Peyer's patch (tissue), 4 donors: ENCODE results near the gene FAM169A. TPM values are rescaled to one million over a fixed set of nuclear protein-coding genes. Genes with fewer than 3 reads are reported as not detected.

ENCODE experiments used
- DNase-seq, 3 donors: peaks; one replicate each; pipeline ENCODE4 v3.0.0-alpha.2; 2017 to 2019
- H3K27ac ChIP-seq, 4 donors: fragments of 200-600 bp; sonication (generic); one replicate each; pipeline ENCODE4 v1.5.1; 2016 to 2019
- H3K27me3 ChIP-seq, 2 donors: fragments of 200-600 bp; sonication (generic); one replicate each; pipeline ENCODE4 v1.5.1; 2019
- H3K36me3 ChIP-seq, 3 donors: fragments of 200-600 bp; sonication (generic); one replicate each; pipeline ENCODE4 v1.5.1; 2016 to 2019
- H3K4me1 ChIP-seq, 4 donors: fragments of 200-600 bp; sonication (generic); one replicate each; pipeline ENCODE4 v1.5.1; 2016 to 2019
- H3K4me3 ChIP-seq, 4 donors: fragments of 200-600 bp; sonication (generic); 1 replicate in 3 of 4; 2 replicates in 1 of 4; pipeline ENCODE4 v1.5.1; 2016 to 2019; ENCODE audit warnings: mild to moderate bottlenecking in 1 of 4
- H3K9me3 ChIP-seq, 4 donors: fragments of 200-600 bp; sonication (generic); one replicate each; pipeline ENCODE4 v1.5.1; 2016 to 2019; ENCODE audit warnings: mild to moderate bottlenecking in 1 of 4
- CTCF ChIP-seq, 6 experiments: fragments of 450-650 bp in 4 of 6; fragments of 200-600 bp in 2 of 6; sonication (generic) in 1 of 6; IDR thresholded peaks; one replicate each; pipeline ENCODE4 v1.5.1; 2017 to 2019; ENCODE audit warnings: antibody characterized with exemption in 6 of 6, mild to moderate bottlenecking in 3 of 6, moderate library complexity in 1 of 6
- POLR2A ChIP-seq, 2 donors: fragments of 450-650 bp; IDR thresholded peaks; one replicate each; pipeline ENCODE4 v1.5.1; 2017; ENCODE audit warnings: antibody characterized with exemption in 2 of 2, mild to moderate bottlenecking in 2 of 2, moderate library complexity in 2 of 2
- total RNA-seq, 4 donors: library from RNA; depleted of rRNA; stranded (reverse); fragments of >200 nt; gene quantifications; one replicate each; pipeline ENCODE4 v1.1.0, GENCODE V29; 2016

The FAM169A gene
- total RNA-seq, 4 donors from 2014 or later: 1.7 to 6.0 (median 2.9) TPM

GRCh38 chr5:74829413-74829812, 36.8 kb downstream of the FAM169A start:
- TF ChIP-seq POLR2A (IDR thresholded peaks at IDR 0.05): no peak
- TF ChIP-seq CTCF (IDR thresholded peaks at IDR 0.05): no peak
- no peaks in the 10 kb centered on the region for H3K27me3 ChIP-seq
- no peaks in the 10 kb centered on the region for H3K36me3 ChIP-seq
- no peaks in the 10 kb centered on the region for H3K9me3 ChIP-seq
- no peak overlapping the region for H3K4me3 ChIP-seq
- peaks cover 0 to 3% (median 0%) of the 10 kb centered on the region in 4 donors for H3K4me1 ChIP-seq
- no peak overlapping the region for H3K27ac ChIP-seq
- no peak for DNase-seq

DNA sequence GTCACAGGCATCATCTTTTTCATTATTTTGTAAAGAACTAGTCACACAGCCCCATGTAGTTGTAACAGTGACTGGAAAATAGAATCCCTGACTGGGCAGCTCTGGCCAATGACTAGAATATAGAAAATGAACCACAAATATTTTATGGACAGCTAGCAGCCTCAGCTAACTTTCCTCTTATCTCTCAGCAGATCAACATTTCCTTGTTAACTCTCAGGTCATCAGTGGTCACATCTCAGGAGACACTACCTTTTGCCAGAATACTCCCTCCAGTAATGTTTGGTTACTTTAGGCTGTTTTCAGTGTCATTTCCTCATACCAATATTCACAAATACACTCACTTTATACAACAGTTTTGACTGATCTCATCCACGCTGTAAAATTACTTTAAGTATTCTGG, 43.9 kb downstream of the FAM169A start:
- no peak for DNase-seq
- Histone ChIP-seq H3K27ac (no peak overlapping the region), H3K4me1 (no peaks in the 10 kb centered on the region), H3K4me3 (no peak overlapping the region), H3K9me3 (no peaks in the 10 kb centered on the region), H3K36me3 (no peaks in the 10 kb centered on the region), H3K27me3 (no peaks in the 10 kb centered on the region)
- TF ChIP-seq CTCF (IDR thresholded peaks at IDR 0.05) (no peak), POLR2A (IDR thresholded peaks at IDR 0.05) (no peak)

- TF ChIP-seq CTCF (IDR thresholded peaks at IDR 0.05) (no peak), POLR2A (IDR thresholded peaks at IDR 0.05) (no peak)
- Histone ChIP-seq H3K4me1 (no peaks in the 10 kb centered on the region), H3K9me3 (no peaks in the 10 kb centered on the region), H3K36me3 (no peaks in the 10 kb centered on the region), H3K4me3 (no peak overlapping the region), H3K27me3 (no peaks in the 10 kb centered on the region), H3K27ac (no peak overlapping the region)
- DNase-seq: no peak
Observed at GRCh38 chr5:74816875-74817274, 49.3 kb downstream of the FAM169A start.

DNA sequence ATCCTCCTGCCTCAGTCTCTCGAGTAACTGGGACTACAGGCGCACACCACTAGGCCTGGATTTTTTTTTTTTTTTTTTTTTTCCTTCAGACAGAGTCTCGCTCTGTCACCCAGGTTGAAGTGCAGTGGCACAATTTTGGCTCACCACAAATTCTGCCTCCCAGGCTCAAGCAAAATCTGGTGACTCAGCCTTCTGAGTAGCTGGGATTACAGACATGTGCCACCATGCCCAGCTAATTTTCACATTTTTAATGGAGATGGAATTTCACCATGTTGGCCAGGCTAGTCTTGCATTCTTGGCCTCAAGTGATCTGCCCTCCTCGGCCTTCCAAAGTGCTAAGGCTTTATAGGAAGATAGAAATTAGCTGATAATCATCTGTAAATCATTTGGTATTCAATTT, 55.3 kb downstream of the FAM169A start:
- no peak overlapping the region for H3K4me3 ChIP-seq
- H3K9me3 ChIP-seq: no peaks in the 10 kb centered on the region
- H3K27ac ChIP-seq: no peak overlapping the region
- no peaks in the 10 kb centered on the region for H3K27me3 ChIP-seq
- no peaks in the 10 kb centered on the region for H3K4me1 ChIP-seq
- no peaks in the 10 kb centered on the region for H3K36me3 ChIP-seq
- no peak for TF ChIP-seq POLR2A (IDR thresholded peaks at IDR 0.05)
- TF ChIP-seq CTCF (IDR thresholded peaks at IDR 0.05): no peak
- no peak for DNase-seq

DNA sequence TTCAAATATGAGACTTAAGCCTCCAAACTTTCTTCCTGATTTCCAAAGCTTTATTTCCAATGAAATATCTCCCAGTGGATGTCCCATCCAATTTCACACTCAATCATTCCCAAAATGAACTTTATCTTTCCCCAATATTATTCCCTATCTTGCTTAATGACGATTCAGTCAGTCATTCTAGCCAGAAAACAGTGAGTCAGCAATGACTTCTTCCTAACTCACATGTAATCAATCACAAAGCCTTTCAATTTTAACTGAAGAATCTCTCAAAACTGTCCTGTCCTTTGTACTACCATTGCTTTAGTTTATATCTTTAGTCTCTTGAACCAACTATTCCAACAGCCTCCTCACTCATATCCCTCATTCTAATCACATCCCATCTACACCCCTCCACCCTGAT, 64.2 kb downstream of the FAM169A start:
- TF ChIP-seq POLR2A (IDR thresholded peaks at IDR 0.05) (no peak), CTCF (IDR thresholded peaks at IDR 0.05) (no peak)
- Histone ChIP-seq H3K4me1 (no peaks in the 10 kb centered on the region), H3K27me3 (no peaks in the 10 kb centered on the region), H3K9me3 (no peaks in the 10 kb centered on the region), H3K36me3 (no peaks in the 10 kb centered on the region), H3K4me3 (no peak overlapping the region), H3K27ac (no peak overlapping the region)
- DNase-seq: no peak

DNA sequence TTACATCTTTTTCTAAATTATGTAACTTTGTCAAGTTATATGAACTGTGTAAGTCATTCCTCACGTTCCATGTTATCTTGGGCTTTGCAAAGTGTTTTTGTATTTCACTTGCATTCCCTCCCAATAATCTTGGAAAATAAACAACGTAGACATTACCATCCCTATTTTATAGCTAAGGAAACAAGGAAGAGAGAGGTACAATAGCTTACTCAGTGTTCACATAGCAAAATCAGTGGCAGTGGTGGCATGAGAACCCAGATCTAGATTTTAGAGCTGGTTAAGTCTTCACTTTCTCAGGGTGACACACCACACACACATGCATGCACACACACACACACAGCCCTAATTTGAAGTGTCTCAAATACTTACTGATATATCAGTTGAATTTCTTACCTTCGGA, 65.0 kb downstream of the FAM169A start:
- H3K4me3 ChIP-seq: no peak overlapping the region
- no peaks in the 10 kb centered on the region for H3K4me1 ChIP-seq
- TF ChIP-seq CTCF (IDR thresholded peaks at IDR 0.05) (no peak), POLR2A (IDR thresholded peaks at IDR 0.05) (no peak)
- H3K36me3 ChIP-seq: no peaks in the 10 kb centered on the region
- no peak for DNase-seq
- no peak overlapping the region for H3K27ac ChIP-seq
- H3K27me3 ChIP-seq: no peaks in the 10 kb centered on the region
- H3K9me3 ChIP-seq: no peaks in the 10 kb centered on the region
